NCI-H2107 treated with DMSO at 0.1 percent for 48 hours (cell line): ENCODE results near the gene ANTXR1.

Source experiments
- DNase-seq: peaks from one replicate; lab custom pipeline; 2025; ENCODE audit not compliant: unreplicated experiment; lab: John Stamatoyannopoulos, UW

The ANTXR1 gene

DNA sequence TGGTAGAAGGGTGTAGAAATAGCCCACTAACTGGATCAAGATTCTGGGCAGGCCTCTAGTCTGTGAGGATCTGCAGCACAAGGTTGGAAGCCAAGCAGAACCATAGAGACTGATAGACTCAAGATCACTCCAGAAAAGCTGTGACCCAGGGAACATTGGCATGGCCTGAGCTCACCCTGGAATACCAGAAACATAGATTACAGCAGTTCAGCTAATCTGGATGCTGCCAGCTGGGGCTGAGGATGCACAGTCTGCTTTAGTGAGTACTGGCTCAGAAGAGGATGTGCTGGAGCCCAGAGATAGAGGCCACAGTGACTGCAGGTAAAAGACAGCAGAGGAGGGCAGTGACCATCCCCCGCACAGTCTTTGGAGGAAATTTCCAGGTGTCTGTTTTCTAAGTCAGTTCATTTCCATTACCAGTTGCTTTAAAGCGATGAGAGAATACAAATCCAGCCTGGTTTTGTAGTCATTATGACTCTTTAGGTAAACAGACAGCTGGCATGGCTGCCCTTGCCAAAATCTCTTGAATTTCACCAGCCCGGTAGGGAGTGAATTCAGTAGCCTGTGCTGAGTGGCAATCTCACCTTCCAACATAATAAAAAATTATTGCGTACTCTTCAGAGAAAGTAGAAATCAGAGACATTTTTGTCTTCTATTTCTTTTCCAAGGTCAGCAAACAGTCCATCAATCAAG, 119.2 kb downstream of the ANTXR1 start:
- DNase-seq = no peak

DNA sequence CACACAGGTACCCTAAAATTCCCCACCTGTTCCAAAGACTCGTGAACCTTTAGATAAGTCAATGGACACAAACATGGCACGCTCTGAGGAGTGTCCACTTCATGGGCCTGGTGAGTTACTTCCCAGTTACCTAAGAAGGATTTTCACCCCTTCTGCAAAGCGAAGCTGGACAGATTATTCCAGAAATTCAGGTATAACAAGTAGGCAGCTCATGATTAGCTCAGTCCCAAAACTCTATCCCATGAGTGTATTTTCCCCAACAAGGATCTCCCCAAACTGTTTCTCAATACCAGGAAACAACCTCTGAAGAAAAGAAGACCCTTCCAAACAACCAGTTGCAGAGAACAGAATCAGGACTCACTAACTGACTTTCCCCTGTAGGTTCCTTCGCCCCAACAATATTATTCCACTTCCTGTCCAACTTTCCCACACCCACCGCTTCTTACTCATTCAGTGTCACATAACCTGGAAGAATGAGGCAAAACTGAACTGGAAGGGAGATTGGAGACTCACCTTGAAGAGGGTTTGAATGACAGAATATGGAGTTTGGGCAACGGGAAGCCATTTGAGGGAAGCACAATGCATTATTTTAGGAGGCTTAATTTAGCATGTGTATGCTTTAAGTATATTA, 120.1 kb downstream of the ANTXR1 start:
- DNase-seq = no peak

- DNase-seq = no peak
Observed at GRCh38 chr2:69133898-69134297, 120.9 kb downstream of the ANTXR1 start.

DNA sequence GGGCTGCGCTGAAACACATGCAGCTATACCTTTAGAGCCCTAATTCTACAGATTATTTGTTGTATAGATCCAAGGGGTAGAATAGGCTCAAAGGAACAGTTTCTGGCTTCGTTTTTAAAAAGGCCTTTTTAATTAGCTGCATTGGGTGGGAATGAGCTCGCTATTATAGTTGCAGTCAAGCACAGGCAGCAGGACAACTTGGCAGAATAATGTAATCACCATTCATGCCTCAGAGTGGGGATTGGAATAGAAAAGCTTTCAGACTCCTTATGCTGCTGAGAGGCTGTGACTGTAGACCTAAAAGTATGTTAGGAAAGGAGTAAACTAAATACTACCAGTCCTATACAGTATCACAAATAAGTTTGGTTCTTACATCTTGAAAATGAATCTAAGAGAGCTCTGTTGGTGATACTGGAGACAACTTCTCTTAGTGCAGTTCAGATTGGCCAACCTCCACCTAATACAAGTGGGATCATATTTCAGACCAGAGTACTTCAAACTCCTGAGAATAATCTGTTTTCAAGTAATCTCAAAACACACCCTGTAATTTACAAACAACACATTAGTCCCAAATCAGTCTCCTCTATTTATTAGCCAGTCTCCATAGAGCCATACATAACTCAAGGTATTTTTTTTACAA, 121.4 kb downstream of the ANTXR1 start:
- DNase-seq = peak; percentile 58

DNA sequence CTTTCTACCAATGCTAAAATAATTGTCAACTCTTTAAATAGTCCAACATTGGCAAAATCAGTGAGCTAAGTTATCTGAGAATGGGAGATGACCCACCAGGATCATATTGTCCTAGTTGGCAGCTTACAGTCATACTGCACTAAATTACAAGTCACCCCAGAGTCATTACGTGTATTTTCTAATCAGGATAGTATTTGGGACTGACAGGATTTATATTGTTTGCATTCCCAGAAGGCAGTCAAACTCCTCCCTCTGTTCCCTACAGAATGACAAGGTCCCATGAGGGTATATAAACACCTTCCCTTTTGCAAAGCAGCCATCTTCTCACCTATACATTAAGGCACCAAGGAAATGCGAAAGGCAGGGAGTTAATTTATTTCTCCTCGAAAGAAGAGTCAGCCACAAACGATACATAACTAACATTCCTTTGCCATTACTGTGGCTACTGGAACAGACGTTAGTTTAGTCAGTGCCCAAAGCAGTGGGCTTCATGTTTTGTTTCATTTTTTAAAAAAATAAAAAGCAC, 125.3 kb downstream of the ANTXR1 start:
- no peak for DNase-seq

- no peak for DNase-seq
Observed at GRCh38 chr2:69138793-69139459, 125.9 kb downstream of the ANTXR1 start.

DNA sequence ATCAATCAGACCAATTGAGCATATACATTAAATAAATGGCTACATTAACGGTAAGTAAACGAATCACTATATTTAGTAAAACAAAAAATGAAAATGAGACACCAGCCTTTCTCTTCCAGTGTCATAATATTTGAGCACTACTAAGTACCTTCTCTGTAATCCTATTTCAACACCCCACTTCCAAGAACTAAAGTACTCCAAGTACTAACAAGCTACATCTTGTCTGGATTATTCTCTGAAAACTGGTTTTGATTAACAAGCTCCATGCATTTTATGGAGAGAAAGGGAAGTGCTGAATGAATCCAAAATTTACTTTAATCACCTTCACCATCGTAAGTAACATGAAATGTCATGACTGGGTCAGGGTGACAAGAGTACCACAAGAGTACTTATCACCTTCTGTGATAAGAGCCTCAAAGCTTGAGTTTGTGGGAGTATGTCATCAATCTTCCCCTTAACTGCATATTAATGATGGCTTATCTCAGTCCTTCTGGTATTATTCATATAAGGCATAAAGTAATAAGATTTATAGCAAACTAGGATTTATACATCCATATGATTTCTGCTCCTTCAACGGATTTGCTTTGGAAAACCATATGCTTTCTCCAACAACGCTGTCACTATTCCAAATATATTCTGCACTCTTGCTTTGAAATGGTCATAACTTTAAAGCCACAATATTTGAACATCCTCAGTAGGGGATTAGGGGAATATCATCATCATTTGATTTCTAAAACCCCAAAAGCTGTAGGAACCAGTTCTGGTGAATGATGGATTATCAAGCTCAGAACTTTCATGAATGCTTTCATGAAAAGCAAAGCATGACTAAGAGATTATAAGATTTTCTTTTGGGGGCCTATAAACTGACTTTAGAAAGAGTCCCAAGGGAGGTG, 127.0 kb downstream of the ANTXR1 start:
- DNase-seq = no peak

DNA sequence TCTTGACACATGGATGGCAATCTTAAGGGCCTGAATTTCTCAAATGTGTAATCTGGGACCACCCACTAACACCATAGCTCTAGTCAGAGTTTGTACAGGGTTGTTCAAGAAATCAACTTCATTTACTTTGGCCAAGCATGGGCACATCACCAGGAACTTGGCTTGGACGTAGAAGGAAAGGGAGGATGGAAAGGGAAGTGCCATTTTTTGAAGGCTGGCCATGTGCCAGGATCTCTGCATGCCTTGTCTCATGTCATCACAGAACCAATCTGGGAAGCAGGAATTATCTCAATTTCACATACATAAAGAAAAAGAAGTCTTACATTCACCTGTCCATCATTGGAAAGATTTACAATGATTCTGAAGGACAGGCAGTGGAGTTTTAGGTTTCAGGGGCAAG, 128.1 kb downstream of the ANTXR1 start:
- no peak for DNase-seq

- DNase-seq = no peak
Observed at GRCh38 chr2:69143748-69144360, 130.9 kb downstream of the ANTXR1 start.

GRCh38 chr2:69145204-69145603, 132.2 kb downstream of the ANTXR1 start:
- no peak for DNase-seq

DNA sequence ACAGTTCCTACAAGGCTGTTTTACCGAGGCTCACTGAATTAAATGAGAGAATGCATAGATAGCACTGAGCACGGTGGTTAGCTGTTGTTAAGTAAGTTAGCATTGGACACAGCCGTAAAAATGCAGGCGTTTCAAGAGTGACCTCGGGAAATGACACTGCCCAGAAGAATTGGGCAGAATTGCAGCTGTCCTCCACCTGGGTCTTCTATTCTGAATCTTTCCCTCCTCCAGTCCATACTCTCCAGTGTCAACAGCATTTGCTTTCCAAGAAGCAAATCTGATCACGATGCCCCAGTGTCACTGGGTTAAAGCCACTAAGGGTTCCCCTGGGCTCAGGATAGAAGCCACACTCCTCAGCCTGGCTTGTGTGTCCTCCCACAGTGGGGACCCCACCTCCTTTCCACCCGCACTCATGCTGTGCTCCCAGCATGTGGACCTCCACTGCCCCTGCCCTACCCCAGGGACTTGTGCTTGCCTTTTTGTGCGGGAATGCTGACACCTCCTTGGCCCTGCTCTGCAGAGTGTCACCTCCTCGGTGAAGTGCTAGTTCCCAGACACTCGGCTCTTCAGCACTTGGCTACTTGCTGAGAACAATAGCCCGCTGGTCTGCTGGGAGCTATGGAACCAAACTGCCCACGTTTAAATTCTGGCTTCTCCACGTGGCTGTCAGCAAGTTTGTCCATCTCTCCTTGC, 135.0 kb downstream of the ANTXR1 start:
- DNase-seq = no peak

GRCh38 chr2:69149631-69150215, 136.7 kb downstream of the ANTXR1 start:
- DNase-seq = no peak

DNA sequence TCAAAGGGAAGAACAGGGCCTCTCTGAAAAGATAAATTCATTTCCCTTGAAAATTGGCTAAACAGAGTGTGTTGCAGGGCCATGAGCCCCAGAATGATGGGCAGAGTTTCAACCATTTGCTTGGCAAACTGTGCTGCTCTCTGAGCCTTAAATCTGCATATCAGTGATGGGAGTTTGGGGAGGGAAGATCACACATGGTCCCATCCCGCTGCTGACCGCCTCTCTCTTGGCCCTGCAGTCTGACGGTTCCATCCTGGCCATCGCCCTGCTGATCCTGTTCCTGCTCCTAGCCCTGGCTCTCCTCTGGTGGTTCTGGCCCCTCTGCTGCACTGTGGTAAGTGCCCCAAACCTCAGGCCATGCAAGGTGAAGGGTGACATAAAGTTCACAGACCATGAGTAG, 139.0 kb downstream of the ANTXR1 start:
- no peak for DNase-seq

GRCh38 chr2:69152847-69153583, 140.0 kb downstream of the ANTXR1 start:
- no peak for DNase-seq

GRCh38 chr2:69154106-69154505, 141.1 kb downstream of the ANTXR1 start:
- DNase-seq = no peak

- no peak for DNase-seq
Observed at GRCh38 chr2:69156624-69157023, 143.6 kb downstream of the ANTXR1 start.

DNA sequence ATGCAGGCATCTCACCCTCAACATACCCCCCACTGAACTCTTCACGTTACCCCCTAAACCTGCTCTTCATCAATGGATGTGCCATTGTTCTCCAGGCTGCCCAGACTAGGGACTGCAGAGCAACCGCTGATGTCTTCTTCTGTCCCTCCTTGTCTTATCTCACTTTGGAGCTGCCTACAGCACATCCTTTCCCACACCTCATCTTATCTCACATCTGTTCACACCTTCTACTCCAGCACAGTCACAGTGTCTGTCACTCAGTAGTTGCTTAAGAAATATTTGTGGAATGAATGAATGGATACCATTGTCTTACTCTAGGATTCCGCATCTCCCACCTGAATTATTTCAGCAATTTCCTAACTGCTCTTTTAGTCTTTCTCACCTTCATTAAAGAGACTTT, 144.5 kb downstream of the ANTXR1 start:
- DNase-seq = no peak

DNA sequence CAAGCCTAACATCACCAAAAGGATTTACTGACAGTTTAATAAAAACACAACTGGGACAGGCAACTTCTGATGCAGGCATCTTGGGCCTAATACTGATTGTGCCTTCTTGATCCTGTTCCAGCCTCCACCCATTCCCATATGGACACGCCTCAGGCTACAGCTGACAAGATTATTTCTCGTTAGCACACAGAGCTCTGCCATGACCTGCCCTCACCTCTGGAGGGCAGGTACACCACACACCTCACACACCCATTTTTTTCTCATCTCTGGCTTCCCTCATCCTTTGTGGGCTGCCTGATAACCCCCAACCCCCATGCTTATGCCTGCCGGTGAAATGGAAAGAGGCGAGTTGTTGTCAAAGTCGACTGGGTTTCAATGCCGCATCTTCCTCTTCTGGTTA, 147.0 kb downstream of the ANTXR1 start:
- no peak for DNase-seq

- DNase-seq = no peak
Observed at GRCh38 chr2:69162057-69162456, 149.1 kb downstream of the ANTXR1 start.
